Neuron (in vitro differentiated cells): ENCODE results near the gene RASSF7.
A peak's percentile ranks its signal among the peaks of the same experiment; 100 is the strongest.

Source experiments
- H2AFZ ChIP-seq: one replicate; pipeline ENCODE4 v1.6.1; 2013; ENCODE audit warnings: low read depth, mild to moderate bottlenecking, inconsistent platforms, low read length, moderate library complexity
- H3K27me3 ChIP-seq: one replicate; pipeline ENCODE4 v1.6.1; 2013; ENCODE audit warnings: low read length; ENCODE audit not compliant: insufficient read depth
- H3K36me3 ChIP-seq: one replicate; pipeline ENCODE4 v1.6.1; 2013; ENCODE audit warnings: low read length; ENCODE audit not compliant: insufficient read depth
- H3K4me1 ChIP-seq: one replicate; pipeline ENCODE4 v1.6.1; 2013; ENCODE audit warnings: low read length; ENCODE audit not compliant: insufficient read depth
- H3K4me3 ChIP-seq: 2 replicates; pipeline ENCODE4 v1.5.1; 2013; ENCODE audit warnings: mild to moderate bottlenecking, low read length, moderate library complexity
- H3K9me3 ChIP-seq: one replicate; pipeline ENCODE4 v1.6.1; 2013; ENCODE audit warnings: low read length

The RASSF7 gene

GRCh38 chr11:551131-551530, 9.6 kb upstream of the RASSF7 start:
- H3K27me3 ChIP-seq = peaks cover 6% of the 10 kb centered on the region
- H3K4me1 ChIP-seq = peaks cover 13% of the 10 kb centered on the region
- H3K9me3 ChIP-seq = no peaks in the 10 kb centered on the region
- H2AFZ ChIP-seq = no peak overlapping the region
- no peaks in the 10 kb centered on the region for H3K36me3 ChIP-seq
- H3K4me3 ChIP-seq = no peak overlapping the region

DNA sequence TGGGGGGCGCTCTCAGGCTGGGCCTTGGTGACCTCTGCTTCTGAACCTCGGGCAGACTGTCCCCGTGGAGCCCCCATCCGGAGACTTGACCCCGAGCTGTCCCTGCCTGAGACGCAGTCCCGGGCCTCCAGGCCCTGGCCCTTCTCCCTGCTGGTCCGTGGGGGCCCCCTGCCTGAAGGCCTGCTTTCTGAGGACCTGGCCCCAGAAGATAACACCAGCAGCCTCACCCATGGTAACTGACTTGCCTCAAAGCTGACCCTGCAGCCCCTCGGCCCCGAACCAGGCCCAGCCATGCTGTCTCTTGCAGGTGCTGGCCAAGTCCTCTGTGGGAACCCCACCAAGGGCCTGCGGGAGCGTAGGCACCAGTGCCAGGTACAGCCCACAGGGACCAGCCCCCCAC, 9.2 kb upstream of the RASSF7 start:
- H3K4me3 ChIP-seq = no peak overlapping the region

GRCh38 chr11:553083-553987, 7.4 kb upstream of the RASSF7 start:
- Histone ChIP-seq H2AFZ (no peak overlapping the region), H3K36me3 (no peaks in the 10 kb centered on the region), H3K4me3 (no peak overlapping the region), H3K9me3 (peaks cover 3% of the 10 kb centered on the region), H3K27me3 (peaks cover 28% of the 10 kb centered on the region), H3K4me1 (peaks cover 16% of the 10 kb centered on the region)

More for the DNA sequence above, 9.2 kb upstream of the RASSF7 start:
- H3K36me3 ChIP-seq = no peaks in the 10 kb centered on the region
- peaks cover 16% of the 10 kb centered on the region for H3K4me1 ChIP-seq
- H3K9me3 ChIP-seq = no peaks in the 10 kb centered on the region
- no peak overlapping the region for H2AFZ ChIP-seq
- H3K27me3 ChIP-seq = peaks cover 10% of the 10 kb centered on the region

GRCh38 chr11:553988-554340, 6.8 kb upstream of the RASSF7 start:
- H3K9me3 ChIP-seq = peaks cover 4% of the 10 kb centered on the region
- peaks cover 34% of the 10 kb centered on the region for H3K27me3 ChIP-seq
- peaks cover 16% of the 10 kb centered on the region for H3K4me1 ChIP-seq

GRCh38 chr11:554428-555226, 6.1 kb upstream of the RASSF7 start:
- H3K9me3 ChIP-seq = peaks cover 4% of the 10 kb centered on the region
- peaks cover 16% of the 10 kb centered on the region for H3K4me1 ChIP-seq
- H3K27me3 ChIP-seq = peaks cover 37% of the 10 kb centered on the region
- H2AFZ ChIP-seq = peak overlapping the region; percentile 57
- H3K36me3 ChIP-seq = no peaks in the 10 kb centered on the region
- H3K4me3 ChIP-seq = no peak overlapping the region

More at GRCh38 chr11:553988-554340, 6.8 kb upstream of the RASSF7 start:
- Histone ChIP-seq H2AFZ (no peak overlapping the region), H3K4me3 (no peak overlapping the region), H3K36me3 (no peaks in the 10 kb centered on the region)

DNA sequence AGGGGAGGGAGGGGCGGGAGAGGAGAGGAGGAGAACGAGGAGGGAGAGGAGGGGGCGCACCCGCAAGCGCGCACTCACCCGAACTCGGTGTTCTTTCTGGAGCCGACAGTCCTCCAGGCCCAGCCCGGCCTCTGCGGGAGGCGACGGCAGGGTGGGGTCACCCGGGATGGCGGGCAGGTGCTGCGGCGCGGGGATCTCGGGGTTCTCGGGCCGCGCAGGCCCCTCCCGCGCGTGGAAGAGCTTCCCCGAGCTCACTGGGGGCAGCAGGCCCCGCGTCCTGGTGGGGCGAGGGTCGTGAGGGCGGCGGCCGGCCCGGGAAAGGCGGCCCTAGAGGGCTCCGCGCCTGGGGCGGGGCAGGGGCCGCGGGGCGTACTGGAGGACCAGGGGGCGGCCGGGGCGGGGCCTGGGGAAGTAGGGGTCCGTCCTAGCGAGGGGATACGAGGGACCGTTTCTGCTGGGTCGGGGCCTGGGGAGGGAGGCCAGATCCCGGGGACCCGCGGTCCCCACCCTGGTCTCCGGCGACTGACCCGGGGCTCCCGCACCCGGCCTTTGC, 5.5 kb upstream of the RASSF7 start:
- peaks cover 37% of the 10 kb centered on the region for H3K27me3 ChIP-seq
- H3K4me3 ChIP-seq = peak overlapping the region; percentile 32
- H3K9me3 ChIP-seq = peaks cover 4% of the 10 kb centered on the region

DNA sequence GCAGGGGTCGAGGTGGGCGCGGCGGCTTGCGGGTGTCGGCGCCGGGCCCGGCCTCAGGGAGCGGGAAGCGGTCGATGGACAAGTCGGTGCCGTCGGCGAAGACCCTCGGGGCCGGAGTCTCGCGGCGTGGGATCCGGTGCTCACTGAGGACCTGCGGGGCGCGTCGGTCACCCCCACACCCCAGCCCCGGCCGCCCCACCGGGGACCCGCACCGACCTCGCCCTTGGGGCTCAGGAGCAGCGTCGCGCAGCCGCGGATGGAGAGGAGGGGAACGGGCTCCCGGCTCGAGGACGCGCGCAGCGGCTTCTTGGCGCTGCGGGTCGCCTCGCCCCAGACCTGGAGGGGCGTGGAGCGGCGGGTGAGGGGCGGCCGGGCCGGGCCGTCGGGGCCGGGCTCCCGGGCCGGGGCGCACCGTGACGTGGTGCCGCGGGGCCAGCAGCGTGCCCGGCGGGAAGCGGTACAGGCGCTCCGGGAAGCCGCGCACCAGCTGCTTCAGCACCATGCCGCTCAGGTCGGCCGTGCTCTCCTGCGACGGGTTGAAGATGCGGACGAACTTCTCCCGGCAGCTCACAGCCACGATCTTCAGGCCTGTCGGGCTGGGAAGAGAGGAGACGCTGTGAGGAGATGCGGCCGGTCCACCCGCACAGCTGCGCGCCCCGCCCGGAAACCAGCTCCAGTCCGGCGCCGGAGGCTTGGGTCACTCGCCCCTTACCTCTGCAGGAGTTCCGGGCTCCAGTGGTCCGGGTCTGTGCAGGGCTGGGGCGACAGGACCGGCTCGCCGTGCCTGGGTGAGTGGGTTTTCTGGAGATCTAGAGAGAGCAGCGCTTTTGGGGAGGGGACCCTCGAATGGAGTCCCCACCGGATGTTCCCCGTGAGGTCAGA, 4.7 kb upstream of the RASSF7 start:
- H3K4me3 ChIP-seq = no peak overlapping the region
- H3K4me1 ChIP-seq = peaks cover 23% of the 10 kb centered on the region
- H3K9me3 ChIP-seq = peaks cover 4% of the 10 kb centered on the region
- peaks cover 37% of the 10 kb centered on the region for H3K27me3 ChIP-seq
- no peak overlapping the region for H2AFZ ChIP-seq
- no peaks in the 10 kb centered on the region for H3K36me3 ChIP-seq

More for the DNA sequence above, 5.5 kb upstream of the RASSF7 start:
- Histone ChIP-seq H3K36me3 (no peaks in the 10 kb centered on the region), H3K4me1 (peaks cover 22% of the 10 kb centered on the region), H2AFZ (no peak overlapping the region)

DNA sequence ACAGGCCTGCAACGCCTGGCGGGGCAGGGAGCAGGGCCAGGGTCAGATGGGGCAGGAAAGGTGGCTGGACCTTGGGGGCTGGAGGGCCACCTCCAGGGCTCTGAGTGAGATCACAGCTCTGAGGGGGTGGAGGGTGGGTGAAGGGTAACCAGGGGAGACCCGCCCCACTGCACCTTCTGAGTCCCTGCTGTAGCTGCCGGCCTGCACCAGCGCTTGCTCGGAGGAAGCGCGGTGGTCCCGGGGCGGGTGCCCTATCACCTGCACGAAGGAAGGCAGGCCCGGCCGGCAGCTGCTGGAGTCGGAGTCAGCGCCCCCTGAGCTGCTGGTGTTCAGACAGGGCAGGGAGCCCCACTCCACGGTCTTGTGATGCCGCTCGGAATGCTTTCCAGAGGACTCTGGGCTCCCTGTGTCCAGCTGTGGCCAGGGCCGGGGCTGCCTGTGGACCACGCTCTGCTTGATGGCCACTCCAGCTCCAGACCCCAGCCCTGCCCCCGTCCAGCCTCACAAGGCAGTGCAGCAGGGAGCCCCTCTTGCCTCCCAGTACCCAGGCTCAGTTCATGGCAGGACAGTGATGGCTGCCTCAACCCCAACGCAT, 4.0 kb upstream of the RASSF7 start:
- Histone ChIP-seq H3K4me1 (peaks cover 28% of the 10 kb centered on the region), H2AFZ (no peak overlapping the region), H3K27me3 (peaks cover 37% of the 10 kb centered on the region), H3K9me3 (peaks cover 4% of the 10 kb centered on the region), H3K4me3 (no peak overlapping the region), H3K36me3 (no peaks in the 10 kb centered on the region)

GRCh38 chr11:557328-558132, 3.2 kb upstream of the RASSF7 start:
- no peak overlapping the region for H3K4me3 ChIP-seq
- no peak overlapping the region for H2AFZ ChIP-seq
- H3K36me3 ChIP-seq = no peaks in the 10 kb centered on the region
- H3K4me1 ChIP-seq = peaks cover 31% of the 10 kb centered on the region
- peaks cover 37% of the 10 kb centered on the region for H3K27me3 ChIP-seq
- peaks cover 4% of the 10 kb centered on the region for H3K9me3 ChIP-seq

DNA sequence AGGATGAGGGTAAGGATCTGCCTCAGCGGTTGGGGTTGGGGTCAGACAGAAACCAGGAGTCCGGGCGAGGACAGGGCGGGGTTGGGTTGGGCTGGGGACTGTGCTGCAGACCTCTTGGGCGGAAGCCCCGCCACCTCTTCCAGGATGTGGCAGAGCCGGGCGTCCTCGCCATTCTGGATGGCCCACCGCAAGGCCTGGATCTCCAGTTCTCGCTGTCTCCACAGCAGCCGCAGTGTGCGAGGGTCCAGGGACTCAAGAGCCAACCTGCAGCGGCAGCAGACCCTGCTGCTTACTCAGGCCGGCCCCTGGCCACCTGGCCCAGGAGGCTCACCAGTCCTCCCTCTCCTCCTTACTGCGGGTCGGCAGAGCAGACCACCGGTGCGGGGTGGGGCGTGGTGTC, 2.3 kb upstream of the RASSF7 start:
- no peaks in the 10 kb centered on the region for H3K36me3 ChIP-seq
- H2AFZ ChIP-seq = no peak overlapping the region
- peaks cover 30% of the 10 kb centered on the region for H3K4me1 ChIP-seq
- peaks cover 37% of the 10 kb centered on the region for H3K27me3 ChIP-seq
- H3K9me3 ChIP-seq = peaks cover 4% of the 10 kb centered on the region
- no peak overlapping the region for H3K4me3 ChIP-seq

GRCh38 chr11:559020-559620, 1.6 kb upstream of the RASSF7 start:
- no peaks in the 10 kb centered on the region for H3K36me3 ChIP-seq
- no peak overlapping the region for H2AFZ ChIP-seq
- no peak overlapping the region for H3K4me3 ChIP-seq
- H3K9me3 ChIP-seq = peaks cover 4% of the 10 kb centered on the region
- peaks cover 28% of the 10 kb centered on the region for H3K4me1 ChIP-seq
- peaks cover 37% of the 10 kb centered on the region for H3K27me3 ChIP-seq
